Fibroblast of lung (primary cell): ENCODE data around the gene PIP5K1C. TPM values are rescaled to one million over a fixed set of nuclear protein-coding genes. Genes with fewer than 3 reads are reported as not detected.

ENCODE experiments used
- DNase-seq, 2 donors: peaks; one replicate each; pipeline versions ENCODE4 v3.0.0 to v3.0.0-alpha.2; 2010; ENCODE audit warnings: low read depth in 2 of 2
- H2AFZ ChIP-seq: 2 replicates; pipeline ENCODE4 v1.5.1; 2012; ENCODE audit warnings: low read length, control low read depth, inconsistent platforms
- H3K27ac ChIP-seq: 2 replicates; pipeline ENCODE4 v1.5.1; 2011; ENCODE audit warnings: low read length, control low read depth; ENCODE audit not compliant: insufficient read depth
- H3K27me3 ChIP-seq: 2 replicates; pipeline ENCODE4 v1.5.1; 2011; ENCODE audit warnings: mild to moderate bottlenecking, low read length; ENCODE audit not compliant: control insufficient read depth, insufficient read depth
- H3K36me3 ChIP-seq: 2 replicates; pipeline ENCODE4 v1.5.1; 2011; ENCODE audit warnings: low read length; ENCODE audit not compliant: control insufficient read depth, insufficient read depth
- H3K4me1 ChIP-seq: 2 replicates; pipeline ENCODE4 v1.5.1; 2011; ENCODE audit warnings: low read length; ENCODE audit not compliant: control insufficient read depth, insufficient read depth; ENCODE audit errors: extremely low read depth
- H3K4me2 ChIP-seq: 2 replicates; pipeline ENCODE4 v1.5.1; 2011; ENCODE audit warnings: low read length, control low read depth; ENCODE audit not compliant: insufficient read depth; ENCODE audit errors: extremely low read depth
- H3K4me3 ChIP-seq, 4 experiments: fragments of 200-600 bp in 1 of 4; sonication (generic) in 1 of 4; replicated peaks in 1 of 4; 2 replicates each; pipeline ENCODE4 v1.5.1; 2011 to 2016; ENCODE audit warnings: low read length in 4 of 4, low read depth in 3 of 4, mild to moderate bottlenecking in 3 of 4, control low read depth in 2 of 4, inconsistent platforms in 1 of 4, mixed read lengths in 1 of 4; ENCODE audit not compliant: insufficient read depth in 1 of 4; ENCODE audit errors: control extremely low read depth in 1 of 4
- H3K79me2 ChIP-seq: 2 replicates; pipeline ENCODE4 v1.5.1; 2012; ENCODE audit warnings: mild to moderate bottlenecking, low read length, inconsistent platforms; ENCODE audit not compliant: control insufficient read depth, insufficient read depth
- H3K9ac ChIP-seq: 2 replicates; pipeline ENCODE4 v1.5.1; 2011; ENCODE audit warnings: mild to moderate bottlenecking, low read length, control low read depth; ENCODE audit not compliant: insufficient read depth
- H3K9me3 ChIP-seq: 2 replicates; pipeline ENCODE4 v1.5.1; 2012; ENCODE audit warnings: low read depth, low read length; ENCODE audit not compliant: control insufficient read depth, insufficient read depth
- H4K20me1 ChIP-seq: 2 replicates; pipeline ENCODE4 v1.5.1; 2011; ENCODE audit warnings: low read length; ENCODE audit not compliant: control insufficient read depth, insufficient read depth; ENCODE audit errors: extremely low read depth
- EZH2 ChIP-seq: IDR thresholded peaks from 2 replicates; pipeline ENCODE4 v1.5.1; 2012; ENCODE audit warnings: low read length, control low read depth, mild to moderate bottlenecking; ENCODE audit errors: missing control alignments
- polyA plus RNA-seq, 2 donors: library from polyadenylated mRNA; depleted of rRNA in 1 of 2; stranded (reverse) in 1 of 2; unstranded in 1 of 2; fragments of >200 nt; gene quantifications; 2 replicates each; pipeline ENCODE4 v1.2.1, GENCODE V29; 2011 to 2012; ENCODE audit warnings: missing spikeins in 1 of 2
- total RNA-seq: library from RNA; depleted of rRNA; stranded (reverse); fragments of >200 nt; gene quantifications from 2 replicates; pipeline ENCODE4 v1.2.1, GENCODE V29; 2014
- TF ChIP-seq, protein P1 (sequence below), 2 donors: IDR thresholded peaks in 1 of 2; conservative IDR thresholded peaks in 1 of 2; 1 replicate in 1 of 2; 2 replicates in 1 of 2; pipeline ENCODE4 v1.5.1; 2011 to 2012; ENCODE audit warnings: low read length in 2 of 2, control low read depth in 1 of 2, inconsistent platforms in 1 of 2, low read depth in 1 of 2, mild to moderate bottlenecking in 1 of 2

The PIP5K1C gene
- total and polyA plus RNA-seq, 2 donors (not counting 1 experiment from before 2014, with no cell fraction given), result 8.7 to 16.7 TPM

- Histone ChIP-seq H3K27me3 (no peaks in the 10 kb centered on the region), H3K4me3 (no peak overlapping the region), H3K4me1 (no peaks in the 10 kb centered on the region), H3K4me2 (no peak overlapping the region), H3K9me3 (no peaks in the 10 kb centered on the region), H2AFZ (no peak overlapping the region), H4K20me1 (no peaks in the 10 kb centered on the region), H3K9ac (no peak overlapping the region), H3K27ac (no peak overlapping the region), H3K79me2 (no peaks in the 10 kb centered on the region), H3K36me3 (peaks cover 14% of the 10 kb centered on the region)
- no peak for DNase-seq
- no peak for TF ChIP-seq EZH2
- TF ChIP-seq, protein P1, sequence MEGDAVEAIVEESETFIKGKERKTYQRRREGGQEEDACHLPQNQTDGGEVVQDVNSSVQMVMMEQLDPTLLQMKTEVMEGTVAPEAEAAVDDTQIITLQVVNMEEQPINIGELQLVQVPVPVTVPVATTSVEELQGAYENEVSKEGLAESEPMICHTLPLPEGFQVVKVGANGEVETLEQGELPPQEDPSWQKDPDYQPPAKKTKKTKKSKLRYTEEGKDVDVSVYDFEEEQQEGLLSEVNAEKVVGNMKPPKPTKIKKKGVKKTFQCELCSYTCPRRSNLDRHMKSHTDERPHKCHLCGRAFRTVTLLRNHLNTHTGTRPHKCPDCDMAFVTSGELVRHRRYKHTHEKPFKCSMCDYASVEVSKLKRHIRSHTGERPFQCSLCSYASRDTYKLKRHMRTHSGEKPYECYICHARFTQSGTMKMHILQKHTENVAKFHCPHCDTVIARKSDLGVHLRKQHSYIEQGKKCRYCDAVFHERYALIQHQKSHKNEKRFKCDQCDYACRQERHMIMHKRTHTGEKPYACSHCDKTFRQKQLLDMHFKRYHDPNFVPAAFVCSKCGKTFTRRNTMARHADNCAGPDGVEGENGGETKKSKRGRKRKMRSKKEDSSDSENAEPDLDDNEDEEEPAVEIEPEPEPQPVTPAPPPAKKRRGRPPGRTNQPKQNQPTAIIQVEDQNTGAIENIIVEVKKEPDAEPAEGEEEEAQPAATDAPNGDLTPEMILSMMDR (conservative IDR thresholded peaks at IDR 0.05 in 1 of 2, IDR thresholded peaks at IDR 0.05 in 1 of 2; ENCODE audit: low read depth in 1 of 2, low read length in 2 of 2), result no peak
Observed at GRCh38 chr19:3638208-3639193, 61.8 kb downstream of the PIP5K1C start.

- Histone ChIP-seq H3K9ac (no peak overlapping the region), H3K36me3 (peaks cover 11% of the 10 kb centered on the region), H3K27ac (no peak overlapping the region), H2AFZ (no peak overlapping the region), H3K27me3 (no peaks in the 10 kb centered on the region), H3K4me1 (no peaks in the 10 kb centered on the region), H3K4me3 (no peak overlapping the region), H3K79me2 (no peaks in the 10 kb centered on the region), H3K9me3 (no peaks in the 10 kb centered on the region), H3K4me2 (no peak overlapping the region), H4K20me1 (no peaks in the 10 kb centered on the region)
- DNase-seq, result no peak
- no peak for TF ChIP-seq EZH2
- TF ChIP-seq, protein P1 (conservative IDR thresholded peaks at IDR 0.05 in 1 of 2, IDR thresholded peaks at IDR 0.05 in 1 of 2; ENCODE audit: low read depth in 1 of 2, low read length in 2 of 2), result no peak
Observed at GRCh38 chr19:3637621-3638020, 62.6 kb downstream of the PIP5K1C start.

- DNase-seq, result no peak
- Histone ChIP-seq H3K36me3 (peaks cover 11% of the 10 kb centered on the region), H3K27me3 (no peaks in the 10 kb centered on the region), H3K79me2 (no peaks in the 10 kb centered on the region), H4K20me1 (no peaks in the 10 kb centered on the region), H3K9me3 (no peaks in the 10 kb centered on the region), H3K4me2 (no peak overlapping the region), H3K4me3 (no peak overlapping the region), H3K4me1 (no peaks in the 10 kb centered on the region), H2AFZ (no peak overlapping the region), H3K9ac (no peak overlapping the region), H3K27ac (no peak overlapping the region)
- TF ChIP-seq EZH2, result no peak
- TF ChIP-seq, protein P1 (conservative IDR thresholded peaks at IDR 0.05 in 1 of 2, IDR thresholded peaks at IDR 0.05 in 1 of 2; ENCODE audit: low read depth in 1 of 2, low read length in 2 of 2), result no peak
Observed at GRCh38 chr19:3636962-3637361, 63.3 kb downstream of the PIP5K1C start.
